Hematopoietic multipotent progenitor cell treated with erythropoietin and hydrocortisone succinate and interleukin-3 and kit ligand, for 15 days (in vitro differentiated cells): ENCODE results near the gene ENOX1.

Source experiments
- DNase-seq: peaks from one replicate; pipeline ENCODE4 v3.0.0-alpha.2; 2015; ENCODE audit warnings: low spot score

Gene ENOX1

DNA sequence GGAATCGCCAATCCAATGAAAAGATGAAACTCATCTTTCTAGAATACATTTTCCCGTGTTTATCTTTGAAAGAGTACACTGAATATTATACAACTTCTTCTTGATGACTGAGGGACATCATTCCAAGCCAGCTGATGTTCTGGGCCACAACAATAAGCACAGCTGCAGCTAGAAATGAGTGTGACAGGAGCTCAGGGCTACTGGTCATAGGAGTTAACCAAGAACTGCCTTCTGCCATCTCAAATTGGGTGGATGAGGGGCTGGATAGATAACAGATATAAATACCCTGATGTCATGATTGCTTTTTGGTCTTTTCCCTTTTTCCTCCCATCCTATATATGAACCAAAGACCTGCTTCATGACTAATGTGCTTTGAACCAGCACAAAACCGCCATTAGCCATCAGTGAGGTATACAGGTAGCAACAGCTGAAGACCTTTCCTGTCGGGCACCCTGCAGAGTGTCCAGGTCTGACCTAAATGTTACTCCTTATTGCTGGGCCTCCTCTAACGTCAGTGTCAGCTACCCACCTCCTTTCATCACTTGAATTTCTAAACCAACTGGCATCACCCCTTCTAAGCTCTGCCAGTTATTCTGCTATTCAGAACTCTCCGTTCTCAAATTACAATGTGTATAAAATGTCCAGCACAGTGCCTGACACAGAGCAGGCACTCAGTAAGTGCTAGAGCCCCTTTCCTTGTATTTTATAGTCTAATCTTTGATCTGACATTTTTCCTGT, 178.2 kb downstream of the ENOX1 start:
- no peak for DNase-seq

DNA sequence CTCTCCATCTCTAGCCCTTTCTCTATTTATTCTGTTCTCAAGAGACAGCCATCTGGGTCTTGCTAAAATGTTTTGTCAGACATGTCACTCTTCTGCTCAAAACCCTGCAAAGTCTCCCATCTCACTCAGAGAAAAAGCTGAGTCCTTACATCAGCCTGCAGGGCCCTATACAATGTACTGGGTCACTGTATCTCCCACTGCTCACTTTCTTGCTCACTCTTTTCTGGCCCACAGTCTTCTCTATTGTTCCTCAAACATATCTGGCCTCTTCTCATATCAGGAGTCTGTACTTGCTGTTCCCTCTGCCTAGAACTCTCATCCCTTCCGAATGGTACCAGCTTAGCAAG, 189.2 kb downstream of the ENOX1 start:
- no peak for DNase-seq

DNA sequence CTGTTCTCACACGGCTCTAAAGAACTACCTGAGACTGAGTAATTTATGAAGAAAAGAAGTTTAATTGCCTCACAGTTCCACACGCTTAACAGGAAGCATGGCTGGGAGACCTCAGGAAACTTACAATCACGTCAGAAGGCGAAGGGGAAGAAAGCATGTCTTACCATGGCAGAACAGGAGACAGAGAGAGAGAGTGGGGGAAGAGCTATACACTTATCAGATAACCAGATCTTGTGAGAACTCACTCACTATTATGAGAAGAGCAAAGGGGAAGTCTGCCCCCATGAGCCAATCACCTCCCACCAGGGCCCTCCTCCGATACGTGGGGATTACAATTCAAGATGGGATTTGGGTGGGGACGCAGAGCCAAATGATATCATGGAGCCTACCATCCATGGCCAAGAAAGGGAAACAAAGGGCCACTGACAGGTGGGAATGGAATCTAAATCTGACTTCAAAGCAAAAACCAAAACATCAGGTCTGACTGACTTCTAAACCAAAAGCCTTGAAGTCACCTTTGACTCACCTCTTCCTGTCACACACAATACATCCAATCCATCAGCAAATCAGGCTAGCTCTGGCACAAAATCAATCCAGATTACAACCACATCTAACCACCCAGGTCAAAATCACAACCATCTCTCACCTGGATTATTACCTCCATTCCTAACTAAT, 189.7 kb downstream of the ENOX1 start:
- no peak for DNase-seq

DNA sequence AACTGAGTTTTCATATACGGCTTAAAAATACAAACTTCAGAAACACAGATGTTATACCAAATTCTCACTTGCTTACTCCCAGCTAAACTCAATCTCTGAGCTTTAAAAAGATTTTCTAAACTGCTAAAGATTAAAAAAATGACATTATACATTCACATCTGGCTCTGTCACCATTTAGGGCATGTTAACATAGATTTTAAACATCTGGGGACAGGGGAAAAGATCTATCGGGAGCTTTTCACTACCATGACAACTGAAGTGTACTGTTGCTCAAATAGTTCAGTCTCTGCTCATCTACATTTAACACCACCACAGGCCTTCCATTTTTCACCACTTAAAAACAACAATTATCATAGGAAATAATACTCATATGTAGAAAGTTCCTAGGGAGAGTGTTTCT, 190.8 kb downstream of the ENOX1 start:
- no peak for DNase-seq

DNA sequence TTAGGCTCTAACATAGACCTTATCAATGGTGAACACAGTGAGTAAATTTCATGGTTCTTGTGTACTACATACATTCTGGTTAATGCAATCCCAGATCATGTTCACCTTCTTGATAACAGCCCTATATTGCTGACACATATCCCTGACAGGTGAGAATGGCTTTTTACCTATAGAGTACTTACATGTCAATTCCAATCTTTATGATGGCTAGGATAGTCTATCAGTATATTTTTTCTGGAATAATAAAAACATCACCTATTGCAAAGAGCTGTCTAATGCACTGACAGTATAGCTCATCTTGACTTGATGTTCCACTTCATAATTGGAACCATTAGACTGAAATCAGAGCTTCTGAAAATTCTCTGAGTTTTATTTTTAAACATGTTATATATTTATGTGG, 199.4 kb downstream of the ENOX1 start:
- DNase-seq, result no peak

DNA sequence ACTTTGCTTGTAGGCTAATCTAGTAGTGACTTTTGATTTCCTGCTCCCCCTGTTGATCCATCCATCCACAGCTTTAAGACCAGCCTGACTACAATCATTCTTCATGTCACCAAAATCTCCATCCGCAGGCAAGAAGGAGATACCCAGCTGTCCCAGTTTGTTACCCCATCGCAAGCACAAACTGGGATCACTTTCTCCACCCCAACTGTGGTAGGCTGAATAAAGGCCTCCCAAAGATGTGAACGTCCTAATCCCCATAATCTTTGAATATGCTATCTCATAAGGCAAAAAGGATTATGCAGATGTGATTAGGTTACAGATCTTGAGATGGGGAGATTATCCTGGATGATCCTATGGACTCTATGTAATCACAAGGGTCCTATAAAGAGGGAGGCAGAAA, 202.0 kb downstream of the ENOX1 start:
- DNase-seq, result no peak

DNA sequence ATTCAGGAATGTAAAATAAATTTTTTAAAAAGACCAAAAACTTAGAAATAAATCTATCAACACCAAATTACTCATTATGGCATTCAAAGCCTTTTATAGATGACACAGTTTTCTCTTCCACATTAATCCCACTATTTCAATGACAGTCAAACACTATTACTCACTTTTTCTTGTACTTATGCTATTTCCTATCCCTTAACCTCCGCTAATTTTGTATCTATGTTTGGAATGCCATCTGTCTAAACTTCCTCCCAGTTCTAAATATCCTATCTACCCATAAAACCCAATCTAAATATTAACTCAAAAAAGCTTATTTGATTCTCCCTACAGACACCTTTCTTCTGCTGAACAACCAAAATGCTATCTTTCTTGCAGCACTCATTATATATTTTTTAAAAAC, 203.5 kb downstream of the ENOX1 start:
- no peak for DNase-seq

DNA sequence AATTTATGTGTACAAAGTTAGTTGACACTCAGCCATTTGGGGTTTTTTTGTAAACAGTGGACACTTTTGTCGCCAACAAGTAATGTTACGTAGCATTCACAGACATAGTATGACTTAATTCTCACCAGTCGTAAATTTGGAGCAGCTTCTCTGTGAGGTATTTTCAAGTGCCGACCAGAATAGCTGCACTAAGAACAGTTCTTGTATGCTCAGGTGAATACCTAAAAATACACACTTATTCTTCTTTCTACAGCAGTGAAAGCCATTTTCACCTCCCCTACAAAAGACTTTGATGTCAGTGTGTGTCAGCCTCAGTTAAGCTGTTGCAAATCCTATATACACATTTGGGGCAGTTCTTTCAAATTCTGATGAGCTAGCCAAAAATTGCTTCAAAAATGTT, 206.5 kb downstream of the ENOX1 start:
- no peak for DNase-seq

DNA sequence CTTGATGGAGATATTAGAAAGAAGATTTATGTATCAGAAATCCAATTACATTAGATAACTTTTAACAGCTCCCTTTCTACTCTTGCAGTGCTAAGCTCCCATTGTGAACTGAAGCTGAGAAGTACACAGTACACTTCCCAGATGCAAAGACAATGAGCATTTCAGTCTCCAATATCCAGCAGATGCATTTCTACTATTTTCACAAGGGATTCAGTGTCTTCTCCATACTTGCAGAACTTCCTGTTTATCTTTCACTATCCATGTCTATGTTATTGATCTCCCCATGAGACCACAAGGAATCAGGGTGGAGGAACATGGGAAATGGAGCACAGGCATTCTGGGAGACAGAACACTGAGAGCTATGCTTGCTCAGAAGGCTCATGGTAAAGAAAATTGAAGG, 207.5 kb downstream of the ENOX1 start:
- DNase-seq, result no peak

DNA sequence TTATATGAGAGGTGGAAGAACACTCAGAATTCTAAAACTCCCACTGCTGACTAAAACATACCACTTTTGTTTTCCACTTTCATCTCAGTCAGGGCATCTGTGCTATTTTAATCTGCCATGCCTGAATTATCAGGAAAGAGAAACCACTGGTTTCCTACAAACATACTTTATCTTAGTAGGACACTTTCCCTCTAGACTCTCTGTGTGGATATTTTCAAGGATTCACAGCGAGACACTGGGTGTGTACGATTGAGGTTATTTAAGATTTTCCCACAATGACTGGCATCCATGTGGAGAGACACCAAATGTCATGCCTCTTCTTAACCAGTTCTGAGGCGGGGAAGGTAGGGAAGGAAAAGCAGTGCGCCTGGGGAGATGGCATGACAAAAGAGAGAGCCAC, 212.2 kb downstream of the ENOX1 start:
- DNase-seq, result no peak

DNA sequence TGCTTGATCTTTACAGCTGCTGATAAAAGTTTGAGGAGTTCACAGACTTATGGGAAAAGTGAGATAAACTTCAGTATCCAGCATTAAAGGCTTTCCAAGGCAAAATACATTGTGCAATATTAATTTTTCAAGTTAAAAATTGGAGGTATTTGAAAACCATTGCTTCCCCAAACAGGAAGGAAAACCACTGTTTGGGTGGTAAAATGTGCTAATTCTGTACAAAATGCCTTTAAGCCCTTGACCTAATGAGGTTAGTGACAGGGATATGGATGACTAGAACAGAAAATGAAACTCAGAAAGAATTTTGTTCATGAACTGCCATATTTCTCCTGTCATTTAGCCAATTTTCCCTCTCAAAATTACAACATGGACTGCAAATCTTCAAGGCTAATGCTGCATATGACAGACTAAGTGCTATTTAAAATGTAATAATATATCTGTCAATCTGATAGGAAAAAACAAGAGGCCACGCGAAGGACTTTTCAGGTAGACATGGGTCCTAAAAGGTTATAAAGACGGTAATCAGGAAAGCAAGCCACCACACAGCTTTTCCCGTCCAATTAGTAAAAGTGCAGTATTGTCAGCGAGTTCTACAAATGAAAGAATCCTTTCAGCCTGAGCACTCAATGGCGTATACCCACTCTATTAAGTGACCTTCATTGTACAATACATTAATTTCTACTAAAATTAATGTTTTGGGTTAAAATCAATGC, 212.8 kb downstream of the ENOX1 start:
- DNase-seq, result no peak

DNA sequence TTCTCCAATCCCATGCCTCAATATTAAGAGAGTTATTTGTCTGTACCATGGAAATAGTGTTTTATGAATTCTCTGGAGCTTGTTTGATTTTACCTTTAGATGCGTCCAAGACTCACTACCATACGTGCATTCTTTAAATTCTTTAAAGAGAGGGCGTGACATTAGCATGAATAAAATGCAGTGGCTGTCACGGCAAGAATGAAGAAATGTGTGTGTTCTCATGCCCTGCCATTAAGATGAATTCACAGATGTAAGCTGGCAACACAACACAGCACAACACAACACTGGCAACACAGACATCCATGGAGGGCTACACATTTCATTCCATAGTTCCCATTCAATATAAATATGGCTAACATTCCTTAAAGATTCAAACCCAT, 213.4 kb downstream of the ENOX1 start:
- DNase-seq, result no peak

DNA sequence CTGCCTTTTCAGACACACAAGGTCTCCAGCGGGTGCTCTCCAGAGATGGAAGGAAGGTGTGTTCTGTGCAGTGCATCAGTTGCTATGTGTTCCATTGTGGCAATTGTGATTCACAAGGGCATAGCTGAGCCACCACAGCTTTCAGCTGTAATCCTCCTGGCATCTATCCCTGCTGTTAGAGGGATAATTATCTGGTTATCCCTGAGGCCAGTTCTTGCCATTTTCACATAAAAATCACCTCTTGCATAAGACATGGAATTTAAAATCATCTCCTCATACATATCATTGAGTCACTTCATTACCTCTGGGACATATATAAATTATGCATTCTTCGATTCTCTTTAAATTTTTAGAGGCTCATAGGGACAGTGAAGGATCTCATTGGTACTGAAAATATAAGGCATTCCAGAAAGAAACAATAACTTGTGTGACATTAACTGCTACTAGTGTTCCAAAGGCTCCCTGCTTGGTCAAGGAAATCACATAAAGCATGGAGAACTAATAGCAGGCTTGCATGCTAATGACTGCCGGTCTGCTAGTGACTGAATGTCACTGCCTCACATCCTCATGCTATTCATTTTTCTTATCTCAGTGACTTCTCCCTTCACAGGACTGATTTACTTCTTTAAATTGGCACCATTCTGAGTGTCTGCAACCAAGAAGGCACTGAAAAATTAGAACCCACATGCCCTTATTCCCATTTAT, 214.0 kb downstream of the ENOX1 start:
- DNase-seq, result no peak

DNA sequence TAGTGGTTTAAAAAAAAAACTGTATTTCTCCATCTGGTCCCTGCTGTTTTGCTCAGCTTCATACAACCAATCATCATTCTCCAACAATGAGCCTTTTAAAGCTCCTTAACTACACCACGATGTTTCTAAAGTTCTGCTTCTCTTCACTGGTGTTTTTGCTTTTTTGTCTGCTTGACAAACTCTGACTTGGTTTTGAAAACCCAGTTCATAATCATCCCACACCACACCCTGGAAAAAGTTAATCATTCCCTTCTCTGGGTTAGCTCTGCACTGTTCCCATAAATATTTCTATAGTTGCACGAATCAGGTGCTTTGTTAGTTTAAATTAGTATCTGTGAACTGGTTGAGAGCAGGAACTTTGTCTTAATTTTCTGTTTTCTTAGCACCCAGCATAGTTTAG, 217.1 kb downstream of the ENOX1 start:
- DNase-seq, result no peak

DNA sequence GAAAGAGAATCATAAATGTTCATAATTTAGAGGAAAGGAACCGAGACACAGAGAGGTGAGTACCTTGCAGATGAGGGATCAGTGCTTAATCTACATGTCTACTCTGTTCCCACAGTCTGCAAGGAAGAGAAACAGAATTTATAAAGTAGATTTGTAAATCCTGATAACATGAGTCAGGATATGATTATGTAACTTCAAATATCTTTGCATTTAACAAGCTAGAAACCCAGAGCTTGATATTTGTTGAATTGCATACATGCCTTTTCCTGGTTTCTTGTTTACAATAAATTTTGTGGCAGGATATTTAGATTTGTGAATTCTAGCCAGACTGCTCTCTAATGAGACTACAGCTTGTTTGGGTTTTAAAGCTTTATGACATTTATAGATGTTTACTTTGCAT, 219.2 kb downstream of the ENOX1 start:
- no peak for DNase-seq

DNA sequence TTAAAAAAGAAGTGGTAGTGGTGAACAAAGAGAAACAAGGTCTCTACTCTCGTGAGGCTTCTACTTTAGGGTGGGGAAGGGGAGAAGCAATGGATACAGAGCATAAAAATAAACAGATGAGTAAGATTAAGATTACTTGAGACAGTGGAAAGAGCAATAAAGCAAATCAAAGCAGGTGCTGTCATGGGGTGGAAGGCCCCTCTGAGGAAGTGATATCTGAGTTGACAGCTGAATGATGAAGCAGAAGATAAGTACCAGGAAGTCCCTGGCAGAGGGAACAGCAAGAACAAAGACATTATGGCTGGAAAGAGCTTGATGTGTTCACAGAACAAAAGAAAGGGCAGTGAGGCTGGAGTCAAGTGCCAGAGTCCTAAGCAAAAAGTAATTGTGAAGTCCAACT, 221.8 kb downstream of the ENOX1 start:
- DNase-seq, result no peak

DNA sequence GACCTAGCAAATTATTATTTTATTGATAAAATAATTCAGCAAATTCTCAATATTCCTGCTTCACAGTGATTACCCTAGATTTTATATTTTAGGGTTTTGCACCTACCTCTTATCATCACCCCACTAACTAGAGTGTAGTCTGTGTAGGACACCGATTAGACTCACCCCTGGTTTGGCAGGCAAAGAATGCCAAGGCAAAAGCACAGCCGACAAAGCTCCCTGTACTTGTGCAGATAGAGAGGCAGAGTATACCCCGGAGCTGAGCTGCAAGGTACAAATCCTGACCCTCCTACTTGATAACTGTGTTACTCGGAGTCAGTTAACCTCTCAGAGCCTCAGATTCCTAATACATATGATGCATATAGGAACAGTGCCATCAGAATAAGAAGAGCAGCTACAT, 225.7 kb downstream of the ENOX1 start:
- DNase-seq, result no peak

DNA sequence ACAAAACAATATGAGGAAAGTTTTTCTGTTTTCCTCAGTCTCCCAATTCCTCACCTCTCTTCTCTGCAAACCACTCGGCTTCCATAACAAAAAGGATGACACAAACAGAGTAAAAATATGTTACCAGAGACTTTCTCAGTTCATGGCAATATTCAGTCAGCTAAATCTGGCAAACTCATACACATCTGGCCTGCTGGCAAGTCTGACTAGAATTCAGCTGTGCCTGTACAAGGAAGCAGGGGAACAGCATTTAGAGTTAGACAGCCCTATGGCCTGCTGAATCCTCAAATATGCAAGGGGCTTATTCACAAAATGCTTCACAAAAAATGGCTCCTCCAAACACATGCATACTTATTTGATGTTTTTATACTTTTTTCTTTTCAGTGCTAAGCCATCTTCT, 227.8 kb downstream of the ENOX1 start:
- no peak for DNase-seq

DNA sequence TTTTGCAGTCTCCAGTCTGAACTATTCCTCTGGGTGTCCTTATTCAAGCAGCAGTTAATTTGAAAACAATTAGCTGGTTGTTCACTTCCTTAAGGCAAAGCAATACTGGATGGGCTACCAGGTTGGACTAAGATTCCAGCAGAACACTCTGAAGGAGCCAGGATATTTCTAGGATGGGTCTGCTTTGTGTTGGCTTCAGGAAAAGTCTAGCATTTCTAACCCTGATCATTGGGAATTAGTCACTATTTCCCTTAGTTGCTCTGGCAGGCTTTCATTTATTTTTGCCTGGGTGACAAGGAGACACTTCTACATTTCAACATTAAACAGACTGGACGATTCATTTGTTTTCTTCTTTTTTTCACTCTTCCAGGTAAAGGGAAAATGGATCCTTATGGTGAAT, 228.4 kb downstream of the ENOX1 start:
- DNase-seq, result no peak

DNA sequence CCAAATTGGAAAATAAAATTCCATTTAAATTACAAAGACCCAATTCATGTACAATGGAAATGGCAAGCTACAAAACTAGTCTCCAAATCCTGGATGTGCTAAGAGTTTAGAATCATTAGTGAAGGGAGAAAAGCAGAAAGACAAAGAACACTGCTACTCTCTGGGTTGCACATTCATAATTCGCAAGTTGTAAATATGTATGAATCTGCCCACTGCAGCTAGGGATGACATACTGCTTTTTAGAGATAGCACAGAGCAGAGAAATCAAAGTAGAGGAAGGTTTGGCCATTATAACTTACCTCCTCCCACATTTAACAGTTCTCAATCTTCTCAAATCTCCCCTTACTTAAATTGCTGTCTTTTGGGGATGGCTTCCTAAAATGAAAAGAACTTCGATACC, 231.1 kb downstream of the ENOX1 start:
- DNase-seq, result no peak

DNA sequence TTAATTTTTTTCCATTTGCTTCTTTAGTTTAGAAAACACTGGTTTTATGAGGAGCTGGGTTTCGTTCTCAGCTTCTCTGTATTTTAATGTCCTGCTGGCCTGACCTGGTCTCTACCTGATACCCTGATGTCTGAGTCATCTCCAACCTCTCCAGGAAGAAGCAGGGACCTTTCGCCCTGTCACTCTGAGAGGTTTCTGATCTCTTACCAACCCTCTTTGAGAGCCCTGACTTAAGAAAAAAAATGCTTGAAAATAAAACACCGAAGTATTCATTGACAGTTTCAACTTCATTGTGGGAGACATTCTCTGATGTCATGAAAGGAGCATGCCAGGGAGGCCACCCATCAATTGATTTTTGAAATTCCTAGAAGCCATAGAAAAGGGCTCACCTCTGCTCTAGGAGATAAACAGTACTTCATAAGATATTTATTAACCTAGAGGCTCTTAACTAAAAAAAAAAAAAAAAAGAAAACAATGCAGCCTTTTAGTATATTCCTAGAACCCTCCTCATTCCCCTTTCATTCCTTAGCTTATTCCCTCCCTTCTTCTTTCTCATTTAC, 234.8 kb downstream of the ENOX1 start:
- DNase-seq, result no peak

DNA sequence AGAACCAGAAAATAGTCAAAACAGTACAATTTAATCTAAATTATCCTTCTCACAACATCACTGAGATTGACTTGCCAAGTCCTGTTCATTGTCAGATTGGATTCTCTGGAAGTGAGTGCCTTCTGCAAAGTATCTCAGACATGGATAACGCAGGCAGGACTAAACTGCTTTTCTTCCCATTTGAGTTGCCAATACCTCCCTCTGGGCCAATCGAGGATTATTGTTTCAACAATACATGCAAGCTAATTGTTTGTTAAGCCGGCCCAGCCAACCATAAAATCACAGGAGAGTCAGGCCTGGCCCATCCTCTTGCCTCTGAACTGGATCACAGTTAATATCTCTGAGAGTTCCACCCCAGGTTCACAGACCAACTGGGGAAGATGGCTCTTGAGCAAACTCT, 240.0 kb downstream of the ENOX1 start:
- DNase-seq, result no peak

DNA sequence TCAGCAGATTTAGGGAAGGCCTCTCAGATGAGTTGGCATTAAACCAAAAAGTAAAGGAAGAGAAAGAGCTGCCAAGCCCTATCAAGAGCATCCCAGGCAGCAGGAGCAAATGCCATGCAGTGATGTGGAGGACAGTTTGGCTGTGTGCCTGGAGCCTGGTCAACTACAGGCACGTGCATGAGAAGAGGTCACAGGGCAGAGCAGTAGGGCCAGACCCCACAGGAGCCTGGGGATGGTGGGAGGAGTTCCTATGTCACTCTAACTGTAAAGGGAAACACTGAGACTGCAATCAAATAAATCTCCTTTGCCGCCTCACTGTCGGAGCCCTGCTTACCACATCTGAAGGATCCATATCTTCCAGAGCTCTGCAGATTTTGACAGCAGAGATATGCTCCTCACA, 240.5 kb downstream of the ENOX1 start:
- no peak for DNase-seq
